NCI-H1930 (cell line): Measurements from ENCODE around the gene OSBPL8.
"Not testable (repeated sequence)": the region's sequence is repeated elsewhere in the genome, so short reads cannot be mapped to it uniquely, and the experiment has no call there.

Source experiments
- DNase-seq, 2 experiments: peaks; one replicate each; lab custom pipeline; 2025; lab: John Stamatoyannopoulos, UW

OSBPL8 gene

GRCh38 chr12:76417116-76417515 is 142.5 kb downstream of the OSBPL8 start:
- no peak for DNase-seq

GRCh38 chr12:76413121-76413520 is 146.4 kb downstream of the OSBPL8 start:
- DNase-seq: no peak

- DNase-seq: no peak
Measured at GRCh38 chr12:76410781-76411180, 148.8 kb downstream of the OSBPL8 start.

GRCh38 chr12:76410371-76410770 is 149.2 kb downstream of the OSBPL8 start:
- DNase-seq: no peak

GRCh38 chr12:76409074-76409473 is 150.5 kb downstream of the OSBPL8 start:
- DNase-seq: no peak

- DNase-seq: no peak
Measured at GRCh38 chr12:76407710-76408109, 151.9 kb downstream of the OSBPL8 start.

GRCh38 chr12:76402259-76402658 is 157.3 kb downstream of the OSBPL8 start:
- DNase-seq: no peak

- DNase-seq: no peak
Measured at GRCh38 chr12:76400136-76400535, 159.4 kb downstream of the OSBPL8 start.

- DNase-seq: no peak
Measured at GRCh38 chr12:76399040-76399439, 160.5 kb downstream of the OSBPL8 start.

GRCh38 chr12:76398106-76398505 is 161.5 kb downstream of the OSBPL8 start:
- DNase-seq: no peak

GRCh38 chr12:76391461-76391860 is 168.1 kb downstream of the OSBPL8 start:
- DNase-seq: no peak

- no peak for DNase-seq
Measured at GRCh38 chr12:76387614-76388013, 172.0 kb downstream of the OSBPL8 start.

GRCh38 chr12:76384560-76384959 is 175.0 kb downstream of the OSBPL8 start:
- DNase-seq: no peak

GRCh38 chr12:76383988-76384387 is 175.6 kb downstream of the OSBPL8 start:
- DNase-seq: no peak

- no peak for DNase-seq
Measured at GRCh38 chr12:76379261-76379660, 180.3 kb downstream of the OSBPL8 start.

- not testable (repeated sequence) for DNase-seq
Measured at GRCh38 chr12:76376876-76377275, 182.7 kb downstream of the OSBPL8 start.

- DNase-seq: no peak
Measured at GRCh38 chr12:76375939-76376338, 183.6 kb downstream of the OSBPL8 start.

GRCh38 chr12:76375470-76375869 is 184.1 kb downstream of the OSBPL8 start:
- DNase-seq: no peak

GRCh38 chr12:76374386-76375020 is 185.1 kb downstream of the OSBPL8 start:
- DNase-seq: no peak

- DNase-seq: no peak
Measured at GRCh38 chr12:76368230-76368629, 191.3 kb downstream of the OSBPL8 start.

- DNase-seq: no peak
Measured at GRCh38 chr12:76366163-76366562, 193.4 kb downstream of the OSBPL8 start.

- not testable (repeated sequence) for DNase-seq
Measured at GRCh38 chr12:76364131-76364530, 195.4 kb downstream of the OSBPL8 start.

GRCh38 chr12:76360316-76360715 is 199.3 kb downstream of the OSBPL8 start:
- no peak for DNase-seq

- no peak for DNase-seq
Measured at GRCh38 chr12:76356071-76356470, 203.5 kb downstream of the OSBPL8 start.
